ENCODE data around the gene CPT1C.
A peak's percentile ranks its signal among the peaks of the same experiment; 100 is the strongest.

Gene CPT1C

DNA sequence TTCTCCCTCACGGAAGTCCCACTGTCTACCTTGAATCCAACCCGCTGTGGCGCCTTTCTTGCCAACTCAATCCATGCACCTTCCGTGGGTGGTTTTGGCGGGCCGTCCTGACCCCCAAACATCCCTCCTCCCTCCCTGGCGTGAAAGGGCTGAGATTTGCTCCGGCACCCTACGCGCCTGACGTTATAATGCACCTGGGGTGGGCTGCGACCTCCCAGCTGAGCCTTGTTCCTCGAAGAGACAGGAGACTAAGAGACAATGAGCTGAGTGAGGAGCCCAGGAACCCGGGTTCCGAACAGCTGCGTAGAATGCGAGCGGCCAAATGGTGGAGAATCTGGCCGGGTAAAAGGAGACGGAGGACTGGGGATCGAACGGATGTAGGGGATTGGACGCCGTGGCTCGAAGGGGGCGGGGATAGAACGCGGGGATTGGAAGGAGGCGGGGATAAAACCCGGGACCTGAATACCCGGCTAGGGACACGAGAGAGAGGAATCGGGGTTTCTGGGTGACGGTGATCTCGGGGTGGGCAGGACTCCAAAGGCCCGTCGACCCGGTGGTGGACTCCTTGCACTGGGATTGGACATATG is at the start of gene CPT1C:
Gene CPT1C, plus strand, starts transcription at position 461 of the 587 bp plus-strand sequence. CDS start 1,137 bp downstream, outside the sequence.
- DNase-seq = peak; percentile 62

DNA sequence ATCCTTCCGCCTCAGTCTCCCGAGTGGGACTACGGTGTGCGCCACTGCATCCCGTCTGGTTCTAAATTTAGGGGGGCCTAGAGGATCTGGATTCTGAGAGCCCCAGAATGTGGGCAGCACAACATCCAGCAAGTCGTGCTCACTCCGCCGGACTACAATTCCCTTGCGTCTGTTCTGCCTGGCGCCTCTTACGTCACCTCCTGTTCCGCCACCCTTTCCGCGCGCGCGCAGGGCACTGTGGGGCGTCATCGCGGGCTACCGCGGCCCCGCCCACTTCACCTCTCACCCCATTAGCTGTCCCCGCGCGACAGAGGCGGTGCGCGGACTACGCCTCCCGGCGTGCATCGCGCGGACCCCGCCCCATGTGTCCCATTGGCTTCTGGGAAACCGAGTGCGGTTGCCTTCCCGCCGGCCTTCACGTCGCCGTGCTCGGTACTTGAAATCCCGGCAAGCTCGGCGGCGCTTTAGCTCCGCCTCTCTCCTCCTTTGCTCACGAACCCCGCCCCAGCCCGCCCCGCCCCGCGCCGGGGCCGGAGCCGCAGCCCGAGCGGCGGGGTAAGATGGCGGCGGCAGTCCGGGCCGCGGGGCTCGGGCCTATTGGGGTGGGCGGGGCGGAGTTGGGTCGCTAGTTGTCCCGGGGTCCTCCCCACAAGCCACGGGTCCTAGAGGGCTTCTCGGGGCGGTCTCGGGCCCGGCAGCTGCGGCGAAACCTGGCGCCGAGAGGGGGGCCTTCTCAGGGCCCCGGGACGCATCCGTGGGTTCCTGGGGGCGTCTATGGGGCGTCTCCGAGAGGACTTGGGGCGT is 49.0 kb upstream of the CPT1C start, which contains the start of gene SCAF1:
Gene SCAF1, plus strand, starts transcription at position 522 of the 804 bp plus-strand sequence. CDS start 2,818 bp downstream, outside the sequence.
- DNase-seq = peak; percentile 99

DNA sequence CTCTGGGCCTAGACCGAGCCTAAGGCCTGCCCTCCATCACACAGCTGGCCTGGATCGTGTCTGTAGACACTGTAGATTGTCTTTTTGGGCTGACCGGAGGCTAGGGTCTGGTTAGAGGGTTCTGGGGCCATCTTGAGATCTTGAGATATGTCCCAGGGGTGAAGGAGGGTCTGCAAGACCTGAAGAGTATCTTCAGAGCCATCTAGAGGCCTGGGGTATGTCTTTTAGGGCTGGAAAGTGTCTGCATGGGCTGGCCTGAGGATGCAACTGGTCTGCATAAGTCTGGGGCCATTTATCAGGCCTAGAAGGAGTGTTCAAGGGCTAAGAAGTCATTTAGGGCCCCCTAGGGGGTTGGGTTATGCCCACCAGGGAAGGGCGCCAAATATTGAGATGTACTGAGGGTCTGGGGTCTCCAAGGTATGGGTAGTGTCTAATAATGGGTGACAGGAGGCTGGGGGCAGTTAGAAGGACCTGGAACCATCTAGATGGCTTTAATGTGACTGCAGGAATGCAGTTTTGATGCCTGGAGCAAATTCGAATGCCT is 48.4 kb upstream of the CPT1C start:
- DNase-seq = no peak

DNA sequence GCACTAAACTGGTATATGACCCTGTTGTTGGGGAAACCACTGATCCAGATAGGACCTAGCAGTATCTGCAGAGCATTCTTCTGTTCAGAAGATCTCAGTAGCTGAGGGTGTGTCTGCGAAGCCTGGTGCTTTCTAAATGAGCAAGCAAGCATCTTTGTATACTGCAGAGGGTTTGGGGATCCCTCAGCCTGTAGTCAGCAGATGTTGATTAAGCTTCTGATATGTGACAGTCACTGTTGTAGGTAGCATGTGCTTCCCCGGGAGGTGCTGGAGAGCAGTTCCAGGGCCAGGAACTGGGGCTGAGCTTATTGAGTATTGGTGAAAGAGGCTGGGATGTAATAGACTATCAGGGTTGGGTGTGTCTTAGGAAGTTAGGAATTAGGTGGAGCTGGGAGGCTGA is 47.5 kb upstream of the CPT1C start:
- no peak for DNase-seq

DNA sequence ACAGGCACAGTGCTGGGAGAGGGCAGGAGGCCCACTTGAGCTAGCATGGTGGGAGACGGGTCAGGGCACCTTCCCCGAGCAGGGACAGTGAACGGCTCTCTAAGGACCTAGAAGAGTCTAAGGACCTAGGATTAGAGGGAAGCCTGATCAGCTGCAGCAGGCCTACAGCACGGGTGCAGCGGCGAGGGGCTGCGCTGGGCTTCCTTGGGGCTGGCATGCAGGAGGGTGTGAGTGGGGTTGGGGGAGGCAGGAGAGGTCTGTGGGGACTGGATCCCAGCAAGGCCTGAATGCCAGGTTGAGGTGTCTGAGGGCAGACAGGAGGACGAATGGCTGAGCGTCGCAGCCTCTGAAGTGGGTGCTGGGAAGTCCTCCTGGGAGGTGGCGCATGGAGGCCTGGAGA is 45.3 kb upstream of the CPT1C start:
- DNase-seq = no peak

DNA sequence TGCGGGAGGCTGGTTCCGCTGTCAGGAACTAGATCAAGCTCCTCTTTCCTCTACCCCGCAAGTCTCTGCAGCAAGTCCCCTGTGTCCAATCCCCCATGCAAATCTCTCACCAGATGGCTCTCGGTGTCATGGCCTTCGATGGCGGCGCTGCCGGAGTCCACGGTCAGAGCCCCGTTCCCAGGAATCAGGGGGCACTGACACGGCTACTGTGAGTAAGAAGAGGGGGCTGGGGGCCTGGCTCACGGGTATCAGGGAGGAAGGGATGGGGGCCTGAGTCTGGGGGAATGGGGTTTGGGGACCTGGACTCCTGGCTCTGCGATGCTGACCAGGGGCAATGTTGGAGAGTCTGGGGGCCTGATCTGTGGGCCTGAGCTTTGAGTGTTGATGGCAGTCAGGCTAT is 44.9 kb upstream of the CPT1C start:
- DNase-seq = no peak

DNA sequence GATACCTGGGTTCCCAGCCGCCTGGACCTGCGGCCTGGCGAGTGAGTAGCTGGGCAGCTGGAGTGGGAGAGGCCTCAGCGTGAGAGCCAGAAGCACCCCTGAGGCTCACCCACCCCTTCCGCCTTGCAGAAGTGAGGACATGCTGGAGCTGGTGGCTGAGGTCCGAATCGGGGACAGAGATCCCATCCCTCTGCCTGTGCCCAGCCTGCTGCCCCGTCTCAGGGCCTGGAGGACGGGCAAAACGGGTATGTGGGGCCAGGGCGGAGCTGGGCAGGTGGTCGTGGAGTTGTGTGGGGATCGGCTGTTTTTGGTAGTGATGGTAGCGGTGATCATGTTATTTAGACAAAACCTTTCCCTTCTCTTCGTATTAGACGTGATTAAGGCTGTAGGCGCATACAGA is 44.3 kb upstream of the CPT1C start:
- DNase-seq = no peak

DNA sequence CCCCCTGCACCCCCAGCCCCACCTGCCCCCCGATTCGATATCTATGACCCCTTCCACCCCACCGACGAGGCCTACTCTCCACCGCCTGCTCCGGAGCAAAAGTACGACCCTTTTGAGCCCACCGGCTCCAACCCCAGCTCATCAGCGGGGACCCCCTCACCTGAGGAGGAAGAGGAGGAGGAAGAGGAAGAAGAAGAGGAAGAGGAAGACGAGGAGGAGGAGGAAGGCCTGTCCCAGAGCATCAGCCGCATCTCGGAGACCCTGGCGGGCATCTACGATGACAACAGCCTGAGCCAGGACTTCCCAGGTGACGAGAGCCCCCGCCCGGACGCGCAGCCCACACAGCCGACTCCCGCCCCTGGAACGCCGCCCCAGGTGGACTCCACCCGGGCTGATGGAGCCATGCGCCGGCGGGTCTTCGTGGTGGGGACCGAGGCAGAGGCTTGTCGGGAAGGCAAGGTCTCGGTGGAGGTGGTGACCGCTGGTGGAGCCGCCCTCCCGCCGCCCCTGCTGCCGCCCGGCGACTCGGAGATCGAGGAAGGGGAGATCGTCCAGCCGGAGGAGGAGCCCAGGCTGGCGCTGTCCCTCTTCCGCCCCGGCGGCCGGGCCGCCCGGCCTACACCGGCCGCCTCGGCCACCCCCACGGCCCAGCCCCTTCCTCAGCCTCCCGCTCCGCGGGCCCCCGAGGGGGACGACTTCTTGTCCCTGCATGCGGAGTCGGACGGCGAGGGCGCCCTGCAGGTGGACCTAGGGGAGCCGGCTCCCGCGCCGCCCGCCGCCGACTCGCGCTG is 39.7 kb upstream of the CPT1C start:
- DNase-seq = no peak

DNA sequence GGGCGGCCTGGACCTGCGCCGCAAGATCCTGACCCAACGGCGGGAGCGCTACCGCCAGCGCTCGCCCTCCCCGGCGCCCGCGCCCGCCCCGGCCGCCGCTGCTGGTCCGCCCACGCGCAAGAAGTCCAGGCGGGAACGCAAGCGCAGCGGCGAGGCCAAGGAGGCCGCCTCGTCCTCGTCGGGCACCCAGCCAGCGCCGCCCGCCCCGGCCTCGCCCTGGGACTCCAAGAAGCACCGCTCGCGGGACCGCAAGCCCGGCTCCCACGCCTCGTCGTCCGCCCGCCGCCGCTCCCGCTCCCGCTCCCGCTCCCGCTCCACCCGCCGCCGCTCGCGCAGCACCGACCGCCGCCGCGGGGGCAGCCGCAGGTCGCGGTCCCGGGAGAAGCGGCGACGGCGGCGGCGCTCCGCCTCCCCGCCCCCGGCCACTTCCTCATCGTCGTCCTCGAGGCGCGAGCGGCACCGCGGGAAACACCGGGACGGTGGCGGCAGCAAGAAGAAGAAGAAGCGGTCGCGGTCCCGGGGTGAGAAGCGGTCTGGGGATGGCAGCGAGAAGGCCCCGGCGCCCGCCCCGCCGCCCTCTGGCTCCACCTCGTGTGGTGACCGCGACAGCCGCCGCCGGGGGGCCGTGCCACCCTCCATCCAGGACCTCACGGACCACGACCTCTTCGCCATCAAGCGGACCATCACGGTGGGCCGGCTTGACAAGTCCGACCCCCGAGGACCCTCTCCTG is 38.9 kb upstream of the CPT1C start:
- DNase-seq = no peak

DNA sequence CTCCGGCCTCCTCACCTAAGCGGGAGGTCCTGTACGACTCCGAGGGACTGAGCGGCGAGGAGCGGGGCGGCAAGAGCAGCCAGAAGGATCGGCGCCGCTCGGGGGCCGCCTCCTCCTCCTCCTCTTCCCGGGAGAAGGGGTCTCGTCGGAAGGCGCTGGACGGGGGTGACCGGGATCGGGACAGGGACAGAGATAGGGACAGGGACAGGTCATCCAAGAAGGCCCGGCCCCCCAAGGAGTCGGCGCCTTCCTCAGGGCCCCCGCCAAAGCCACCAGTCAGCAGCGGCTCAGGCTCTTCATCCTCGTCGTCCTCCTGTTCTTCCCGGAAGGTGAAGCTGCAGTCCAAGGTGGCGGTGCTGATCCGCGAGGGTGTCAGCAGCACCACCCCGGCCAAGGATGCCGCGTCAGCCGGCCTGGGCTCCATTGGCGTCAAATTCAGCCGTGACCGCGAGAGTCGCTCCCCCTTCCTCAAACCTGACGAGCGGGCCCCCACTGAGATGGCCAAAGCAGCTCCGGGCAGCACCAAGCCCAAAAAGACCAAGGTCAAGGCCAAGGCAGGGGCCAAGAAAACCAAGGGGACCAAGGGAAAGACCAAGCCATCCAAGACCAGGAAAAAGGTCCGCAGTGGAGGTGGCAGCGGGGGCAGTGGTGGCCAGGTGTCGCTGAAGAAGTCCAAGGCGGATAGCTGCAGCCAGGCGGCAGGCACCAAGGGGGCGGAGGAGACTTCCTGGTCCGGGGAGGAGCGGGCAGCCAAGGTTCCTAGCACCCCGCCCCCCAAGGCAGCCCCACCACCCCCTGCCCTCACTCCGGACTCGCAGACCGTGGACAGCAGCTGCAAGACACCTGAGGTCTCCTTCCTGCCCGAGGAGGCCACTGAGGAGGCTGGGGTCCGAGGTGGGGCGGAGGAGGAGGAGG is 38.1 kb upstream of the CPT1C start:
- DNase-seq = no peak

DNA sequence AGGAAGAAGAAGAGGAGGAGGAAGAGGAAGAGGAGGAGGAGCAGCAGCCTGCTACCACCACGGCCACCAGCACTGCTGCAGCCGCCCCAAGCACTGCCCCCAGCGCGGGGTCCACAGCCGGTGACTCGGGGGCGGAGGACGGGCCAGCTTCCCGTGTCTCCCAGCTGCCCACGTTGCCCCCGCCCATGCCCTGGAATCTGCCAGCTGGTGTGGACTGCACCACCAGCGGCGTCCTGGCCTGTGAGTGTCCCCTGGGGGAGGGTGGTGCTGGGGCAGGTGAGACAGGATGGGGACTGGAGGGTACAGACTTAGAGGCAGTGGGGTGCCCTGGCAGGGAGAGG is 37.5 kb upstream of the CPT1C start:
- no peak for DNase-seq

DNA sequence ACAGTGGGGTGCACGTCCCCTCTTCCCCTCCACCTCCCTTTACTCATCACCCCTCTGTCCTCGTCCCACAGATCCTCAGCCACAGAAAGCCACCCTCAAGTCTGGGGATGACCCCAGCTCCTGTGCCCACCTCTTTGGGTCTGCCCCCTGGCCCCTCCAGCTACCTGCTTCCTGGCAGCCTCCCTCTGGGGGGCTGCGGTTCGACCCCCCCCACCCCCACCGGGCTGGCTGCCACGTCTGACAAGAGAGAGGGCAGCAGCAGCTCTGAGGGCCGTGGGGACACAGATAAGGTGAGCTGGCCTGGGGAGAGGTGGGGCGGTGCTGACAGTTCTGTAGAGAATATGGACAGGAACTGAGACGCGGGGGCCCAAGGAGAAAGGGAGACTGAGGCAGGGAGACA is 36.3 kb upstream of the CPT1C start:
- DNase-seq = no peak

DNA sequence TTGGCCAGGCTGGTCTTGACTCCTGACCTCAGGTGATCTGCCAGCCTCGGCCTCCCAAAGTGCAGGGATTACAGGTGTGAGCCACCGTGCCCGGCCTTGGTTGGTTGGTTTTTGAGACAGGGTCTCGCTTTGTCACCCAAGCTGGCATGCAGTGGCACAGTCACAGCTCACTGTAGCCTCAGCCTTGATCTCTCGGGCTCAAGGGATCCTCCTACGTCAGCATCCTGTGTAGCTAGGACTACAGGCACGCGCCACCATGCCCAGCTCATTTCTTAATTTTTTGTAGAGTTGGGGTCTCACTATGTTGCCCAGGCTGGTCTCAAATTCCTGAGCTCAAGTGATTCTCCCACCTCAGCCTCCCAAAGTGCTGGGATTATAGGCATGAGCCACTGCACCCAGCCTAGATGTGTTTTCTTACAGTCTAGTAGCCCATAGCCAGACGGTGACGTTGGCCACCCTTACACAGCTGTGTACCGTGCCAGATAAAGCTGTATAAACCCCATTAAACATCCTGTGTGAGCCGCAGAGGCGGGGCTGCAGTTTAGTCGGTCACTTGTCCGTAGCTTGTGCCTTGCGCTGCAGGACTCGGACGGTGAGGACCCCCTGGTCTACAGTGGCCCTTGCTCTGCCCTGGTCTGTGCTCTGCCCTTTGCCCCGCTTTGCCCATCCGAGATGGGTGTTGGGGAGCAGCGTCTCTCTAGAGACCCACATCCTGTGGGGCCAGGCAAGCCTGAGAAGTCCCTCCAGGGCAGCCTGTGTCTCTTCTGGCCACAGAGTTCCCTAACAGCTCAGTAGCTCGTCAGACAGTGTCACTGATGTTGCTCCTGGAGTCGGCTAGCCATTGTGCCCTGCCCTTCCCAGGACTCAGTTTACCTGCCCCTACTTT is 35.1 kb upstream of the CPT1C start:
- no peak for DNase-seq

DNA sequence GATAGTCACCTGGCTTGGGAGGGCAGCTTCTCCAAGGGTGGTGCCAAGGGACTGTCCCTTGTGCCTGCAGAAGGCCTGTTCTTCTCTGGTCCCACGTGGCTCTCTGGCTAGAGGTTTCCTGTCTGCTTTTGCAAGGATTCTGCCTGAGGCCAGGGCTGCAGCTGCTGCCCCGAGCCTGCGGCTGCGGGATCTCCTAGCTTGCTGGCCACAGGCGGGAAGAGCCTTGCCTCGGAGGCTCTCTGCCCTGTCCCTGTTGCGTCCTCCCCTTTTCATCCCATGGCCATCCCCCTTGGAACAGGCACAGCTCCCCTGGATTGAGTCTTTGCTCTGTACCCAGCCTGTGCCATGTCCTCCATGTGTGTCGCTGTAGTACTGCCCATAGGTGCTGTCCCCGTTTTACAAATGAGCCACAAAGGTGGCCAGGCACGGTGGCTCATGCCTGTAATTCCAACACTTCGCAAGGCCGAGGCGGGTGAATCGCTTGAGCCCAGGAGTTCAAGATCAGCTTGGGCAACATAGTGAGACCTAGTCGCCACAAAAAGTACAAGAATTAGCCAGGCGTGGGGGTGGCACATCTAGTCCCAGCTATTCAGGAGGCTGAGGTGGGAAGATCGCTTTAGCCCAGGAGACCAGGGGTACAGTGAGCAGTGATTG is 34.3 kb upstream of the CPT1C start:
- DNase-seq = no peak

DNA sequence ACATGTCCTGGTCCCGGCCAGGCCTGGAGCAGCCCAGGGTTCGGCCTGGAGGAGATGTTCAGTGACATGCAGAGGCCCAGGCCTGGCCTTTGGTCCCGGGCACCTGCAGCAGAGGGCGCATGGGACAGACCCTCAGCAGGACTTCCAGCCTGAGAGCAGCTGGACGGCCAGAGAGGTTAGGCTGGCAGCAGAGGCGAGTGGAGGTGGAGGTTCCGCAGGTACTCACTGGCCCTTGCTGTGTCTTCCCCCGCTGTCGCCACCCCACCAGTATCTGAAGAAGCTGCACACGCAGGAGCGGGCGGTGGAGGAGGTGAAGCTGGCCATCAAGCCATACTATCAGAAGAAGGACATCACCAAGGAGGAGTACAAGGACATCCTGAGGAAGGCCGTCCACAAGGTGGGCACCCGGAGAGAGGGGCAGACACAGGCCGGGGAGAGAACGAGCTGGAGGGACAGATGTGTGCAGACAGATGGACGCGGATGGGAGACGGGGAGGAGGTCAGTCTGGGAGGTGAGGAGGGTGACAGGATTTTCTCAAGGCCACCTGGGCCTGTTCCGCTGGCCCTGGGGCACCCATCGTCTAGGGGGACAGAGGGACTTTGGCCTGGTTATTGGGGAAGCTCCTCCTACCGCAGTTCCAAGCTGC is 33.3 kb upstream of the CPT1C start:
- DNase-seq = no peak

DNA sequence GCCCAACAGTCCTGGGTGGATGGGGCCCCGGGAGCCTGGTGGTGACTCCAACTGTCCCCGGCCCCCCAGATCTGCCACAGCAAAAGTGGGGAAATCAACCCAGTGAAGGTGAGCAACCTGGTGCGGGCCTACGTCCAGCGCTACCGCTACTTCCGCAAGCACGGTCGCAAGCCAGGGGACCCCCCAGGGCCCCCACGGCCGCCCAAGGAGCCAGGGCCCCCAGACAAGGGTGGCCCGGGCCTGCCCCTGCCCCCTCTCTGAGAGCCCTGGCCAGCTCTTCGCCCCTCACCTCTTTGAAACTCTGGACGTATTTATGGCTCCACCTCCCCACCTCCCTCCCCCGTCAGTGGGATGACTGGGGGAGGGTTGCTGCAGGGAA is 32.8 kb upstream of the CPT1C start:
- no peak for DNase-seq

DNA sequence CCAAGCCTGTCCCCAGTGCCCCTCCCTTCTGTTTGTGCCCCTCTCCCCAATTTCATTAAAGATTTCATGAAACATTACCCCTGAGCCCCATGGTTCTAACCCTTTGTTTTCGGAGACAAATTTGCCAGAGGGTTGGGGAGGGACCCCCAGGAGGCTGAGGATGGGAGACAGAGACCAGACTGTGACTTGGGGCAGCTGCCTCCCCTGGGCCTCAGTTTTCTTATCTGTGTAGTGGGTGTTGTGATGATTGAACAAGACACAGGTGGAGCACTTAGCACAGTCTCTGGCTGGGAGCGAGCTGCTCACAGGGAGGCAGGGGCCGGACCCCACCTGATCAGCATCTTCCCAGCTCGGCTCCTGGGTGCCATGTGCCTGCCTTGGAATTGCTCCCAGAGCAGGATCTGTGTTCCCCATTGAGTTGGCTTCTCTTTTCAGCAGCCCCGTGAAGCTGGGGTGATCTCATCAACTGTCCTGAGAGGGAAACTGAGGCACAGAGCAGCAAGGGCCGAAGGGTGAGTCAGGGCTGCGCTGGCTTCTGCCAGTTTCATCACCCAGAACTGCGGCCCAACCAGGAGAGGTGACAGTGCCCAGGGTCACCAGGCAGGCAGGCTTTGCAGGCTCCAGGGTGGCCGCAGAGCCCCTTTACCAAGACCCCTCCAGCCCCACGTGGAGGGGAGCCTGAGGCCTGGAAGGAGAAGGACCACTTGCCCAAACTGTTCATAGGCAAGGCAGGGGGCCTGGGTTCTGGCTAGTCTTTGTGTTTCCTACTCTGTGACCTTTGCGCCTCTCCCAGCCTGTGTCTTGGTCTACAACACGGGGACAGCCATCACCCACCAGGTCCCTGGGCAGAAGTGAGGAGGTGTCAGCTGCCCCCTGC is 32.1 kb upstream of the CPT1C start:
- no peak for DNase-seq

DNA sequence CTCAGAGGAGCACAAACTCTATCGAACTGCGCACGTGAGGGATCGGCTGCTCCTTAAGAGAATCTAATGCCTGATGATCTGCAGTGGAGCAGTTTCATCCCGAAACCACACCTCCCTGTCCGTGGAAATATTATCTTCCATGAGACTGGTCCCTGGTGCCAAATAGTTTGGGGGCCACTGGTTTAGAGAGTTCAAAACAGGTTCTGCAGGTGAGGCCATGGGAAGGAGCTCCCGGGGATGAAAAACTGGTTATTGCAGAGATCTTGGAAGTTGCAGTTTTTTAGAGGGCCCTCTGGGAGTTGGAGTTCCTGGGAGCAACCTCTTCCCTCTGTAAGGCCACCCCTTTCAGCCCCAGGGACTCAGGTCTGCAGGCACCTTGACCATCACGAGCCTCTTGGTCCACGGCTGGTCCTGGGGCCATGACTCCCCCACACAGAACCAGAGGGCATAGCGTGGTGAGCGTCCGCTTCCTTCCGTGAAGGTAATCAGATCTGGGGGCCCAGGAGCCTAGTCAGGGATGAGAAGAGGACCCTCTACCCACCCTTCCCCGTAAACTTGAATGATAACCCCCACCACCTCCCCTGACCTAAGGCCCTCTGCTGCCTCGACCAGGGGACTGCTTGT is 30.5 kb upstream of the CPT1C start:
- DNase-seq = no peak

All from activated naive CD4-positive, alpha-beta T cell treated with anti-CD3 and anti-CD28 coated beads, Interleukin-2, amount 50 U/mL, for 16 hours (primary cell).